Measurements from ENCODE around the gene TEAD4.

GRCh38 chr12:2919249-2919648 is 39.9 kb upstream of the TEAD4 start:
- TF ChIP-seq EZH2 (IDR thresholded peaks at IDR 0.05; ENCODE audit: borderline replicate concordance, insufficient read depth, low read depth, low read length, poor library complexity, severe bottlenecking), result no peak
- TF ChIP-seq, protein P1, sequence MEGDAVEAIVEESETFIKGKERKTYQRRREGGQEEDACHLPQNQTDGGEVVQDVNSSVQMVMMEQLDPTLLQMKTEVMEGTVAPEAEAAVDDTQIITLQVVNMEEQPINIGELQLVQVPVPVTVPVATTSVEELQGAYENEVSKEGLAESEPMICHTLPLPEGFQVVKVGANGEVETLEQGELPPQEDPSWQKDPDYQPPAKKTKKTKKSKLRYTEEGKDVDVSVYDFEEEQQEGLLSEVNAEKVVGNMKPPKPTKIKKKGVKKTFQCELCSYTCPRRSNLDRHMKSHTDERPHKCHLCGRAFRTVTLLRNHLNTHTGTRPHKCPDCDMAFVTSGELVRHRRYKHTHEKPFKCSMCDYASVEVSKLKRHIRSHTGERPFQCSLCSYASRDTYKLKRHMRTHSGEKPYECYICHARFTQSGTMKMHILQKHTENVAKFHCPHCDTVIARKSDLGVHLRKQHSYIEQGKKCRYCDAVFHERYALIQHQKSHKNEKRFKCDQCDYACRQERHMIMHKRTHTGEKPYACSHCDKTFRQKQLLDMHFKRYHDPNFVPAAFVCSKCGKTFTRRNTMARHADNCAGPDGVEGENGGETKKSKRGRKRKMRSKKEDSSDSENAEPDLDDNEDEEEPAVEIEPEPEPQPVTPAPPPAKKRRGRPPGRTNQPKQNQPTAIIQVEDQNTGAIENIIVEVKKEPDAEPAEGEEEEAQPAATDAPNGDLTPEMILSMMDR (IDR thresholded peaks at IDR 0.05), result no peak

Measured in B cell (primary cell).